ENCODE data around the gene CRLF3. TPM values are rescaled to one million over a fixed set of nuclear protein-coding genes. Genes with fewer than 3 reads are reported as not detected.
"Not testable (repeated sequence)": the region's sequence is repeated elsewhere in the genome, so short reads cannot be mapped to it uniquely, and the experiment has no call there.

CRLF3 gene
- total and polyA plus RNA-seq, 10 donors: 21.0 to 51.9 (median 48.4) TPM

DNA sequence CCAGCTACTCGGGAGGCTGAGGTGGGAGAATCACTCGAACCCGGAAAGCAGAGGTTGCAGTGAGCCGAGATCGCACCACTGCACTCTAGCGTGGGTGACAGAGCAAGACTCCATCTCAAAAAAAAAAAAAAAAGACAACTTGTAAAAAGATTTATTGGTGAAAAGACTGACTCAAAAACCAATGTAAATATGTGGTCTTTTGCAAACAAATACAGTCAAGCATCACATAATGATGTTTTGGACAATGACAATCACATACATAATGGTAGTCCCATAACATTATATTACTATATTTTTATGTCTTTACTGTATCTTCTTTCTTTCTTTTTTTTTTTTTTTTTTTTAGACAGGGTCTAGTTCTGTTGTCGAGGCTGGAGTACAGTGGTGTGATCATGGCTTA lies 8.3 kb downstream of the CRLF3 start:
- DNase-seq: no peak
- H3K27ac ChIP-seq: peak overlapping the region in 3 of 8 donors; percentile 61 to 97 (median 88)
- TF ChIP-seq POLR2AphosphoS5 (IDR thresholded peaks at IDR 0.05): no peak
- no peak for TF ChIP-seq POLR2A (IDR thresholded peaks at IDR 0.05)
- TF ChIP-seq, protein P1, sequence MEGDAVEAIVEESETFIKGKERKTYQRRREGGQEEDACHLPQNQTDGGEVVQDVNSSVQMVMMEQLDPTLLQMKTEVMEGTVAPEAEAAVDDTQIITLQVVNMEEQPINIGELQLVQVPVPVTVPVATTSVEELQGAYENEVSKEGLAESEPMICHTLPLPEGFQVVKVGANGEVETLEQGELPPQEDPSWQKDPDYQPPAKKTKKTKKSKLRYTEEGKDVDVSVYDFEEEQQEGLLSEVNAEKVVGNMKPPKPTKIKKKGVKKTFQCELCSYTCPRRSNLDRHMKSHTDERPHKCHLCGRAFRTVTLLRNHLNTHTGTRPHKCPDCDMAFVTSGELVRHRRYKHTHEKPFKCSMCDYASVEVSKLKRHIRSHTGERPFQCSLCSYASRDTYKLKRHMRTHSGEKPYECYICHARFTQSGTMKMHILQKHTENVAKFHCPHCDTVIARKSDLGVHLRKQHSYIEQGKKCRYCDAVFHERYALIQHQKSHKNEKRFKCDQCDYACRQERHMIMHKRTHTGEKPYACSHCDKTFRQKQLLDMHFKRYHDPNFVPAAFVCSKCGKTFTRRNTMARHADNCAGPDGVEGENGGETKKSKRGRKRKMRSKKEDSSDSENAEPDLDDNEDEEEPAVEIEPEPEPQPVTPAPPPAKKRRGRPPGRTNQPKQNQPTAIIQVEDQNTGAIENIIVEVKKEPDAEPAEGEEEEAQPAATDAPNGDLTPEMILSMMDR (IDR thresholded peaks at IDR 0.05 in 8 of 11, conservative IDR thresholded peaks at IDR 0.05 in 3 of 11): no peak

DNA sequence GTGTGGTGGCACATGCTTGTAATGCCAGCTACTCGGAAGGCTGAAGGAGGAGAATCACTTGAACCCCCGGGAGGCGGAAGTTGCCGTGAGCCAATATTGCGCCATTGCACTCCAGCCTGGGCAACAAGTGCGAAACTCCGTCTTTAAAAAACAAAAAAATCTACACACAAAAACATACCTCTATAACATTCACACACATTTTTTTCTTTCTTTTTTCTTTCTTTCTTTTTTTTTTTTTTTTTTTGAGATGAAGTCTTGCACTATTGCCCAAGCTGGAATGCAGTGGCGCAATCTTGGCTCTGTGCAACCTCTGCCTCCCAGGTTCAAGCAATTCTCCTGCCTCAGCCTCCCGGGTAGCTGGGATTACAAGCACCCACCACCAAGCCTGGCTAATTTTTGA lies 9.6 kb downstream of the CRLF3 start:
- H3K27ac ChIP-seq: peak overlapping the region in 7 of 8 donors; percentile 33 to 97 (median 79)
- peaks cover 43 to 100% (median 86%) of the 10 kb centered on the region in 6 donors for H3K4me1 ChIP-seq
- intact Hi-C loops (cut with DNase I; ENCODE audit: low total_unique reads); H3K9me3 ChIP-seq; H3K27me3 ChIP-seq (replicated peaks in 1 of 7): not testable (repeated sequence)
- H3K36me3 ChIP-seq: peaks cover 0 to 55% (median 0%) of the 10 kb centered on the region in 6 donors
- WGBS, 5 donors: 58 to 89% (median 78%) methylated on average over 9 of the region's 9 CpGs
- peak; percentile 85 for DNase-seq
- H3K4me3 ChIP-seq: peak overlapping the region in 1 of 8 donors; percentile 14

More for the DNA sequence above, 8.3 kb downstream of the CRLF3 start:
- 89 to 95% (median 92%) methylated on average over 7 of the region's 7 CpGs for WGBS, 5 donors
- H3K36me3 ChIP-seq: peaks cover 0 to 42% (median 0%) of the 10 kb centered on the region in 6 donors
- H3K4me1 ChIP-seq: peaks cover 43 to 100% (median 86%) of the 10 kb centered on the region in 6 donors
- H3K4me3 ChIP-seq: no peak overlapping the region
- H3K9me3 ChIP-seq: no peaks in the 10 kb centered on the region
- intact Hi-C loops (cut with DNase I; ENCODE audit: low total_unique reads): no loop called here
- no peaks in the 10 kb centered on the region for H3K27me3 ChIP-seq (replicated peaks in 1 of 7)

DNA sequence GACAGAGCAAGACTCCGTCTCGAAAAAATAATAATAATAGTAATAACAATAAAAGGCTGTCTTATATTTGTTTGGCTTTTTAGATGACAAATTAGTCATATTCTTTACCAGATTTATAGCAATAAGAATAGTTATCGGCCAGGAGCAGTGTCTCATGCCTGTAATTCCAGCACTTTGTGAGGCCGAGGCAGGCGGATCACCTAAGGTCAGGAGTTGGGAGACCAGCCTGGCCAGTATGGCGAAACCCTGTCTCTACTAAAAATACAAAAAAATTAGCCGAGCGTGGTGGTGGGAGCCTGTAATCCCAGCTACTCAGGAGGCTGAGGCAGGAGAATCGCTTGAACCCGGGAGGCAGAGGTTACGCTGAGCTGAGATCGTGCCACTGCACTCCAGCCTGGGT lies 10.3 kb downstream of the CRLF3 start:
- intact Hi-C loops (cut with DNase I; ENCODE audit: low total_unique reads); H3K27me3 ChIP-seq (replicated peaks in 1 of 7); H3K9me3 ChIP-seq; DNase-seq: not testable (repeated sequence)
- Histone ChIP-seq H3K36me3 (peaks cover 0 to 60% (median 0%) of the 10 kb centered on the region in 6 donors), H3K4me1 (peaks cover 43 to 100% (median 86%) of the 10 kb centered on the region in 6 donors), H3K27ac (peak overlapping the region in 7 of 8 donors; percentile 33 to 97 (median 79)), H3K4me3 (peak overlapping the region in 1 of 8 donors; percentile 14)
- 77 to 88% (median 86%) methylated on average over 12 of the region's 12 CpGs for WGBS, 5 donors

DNA sequence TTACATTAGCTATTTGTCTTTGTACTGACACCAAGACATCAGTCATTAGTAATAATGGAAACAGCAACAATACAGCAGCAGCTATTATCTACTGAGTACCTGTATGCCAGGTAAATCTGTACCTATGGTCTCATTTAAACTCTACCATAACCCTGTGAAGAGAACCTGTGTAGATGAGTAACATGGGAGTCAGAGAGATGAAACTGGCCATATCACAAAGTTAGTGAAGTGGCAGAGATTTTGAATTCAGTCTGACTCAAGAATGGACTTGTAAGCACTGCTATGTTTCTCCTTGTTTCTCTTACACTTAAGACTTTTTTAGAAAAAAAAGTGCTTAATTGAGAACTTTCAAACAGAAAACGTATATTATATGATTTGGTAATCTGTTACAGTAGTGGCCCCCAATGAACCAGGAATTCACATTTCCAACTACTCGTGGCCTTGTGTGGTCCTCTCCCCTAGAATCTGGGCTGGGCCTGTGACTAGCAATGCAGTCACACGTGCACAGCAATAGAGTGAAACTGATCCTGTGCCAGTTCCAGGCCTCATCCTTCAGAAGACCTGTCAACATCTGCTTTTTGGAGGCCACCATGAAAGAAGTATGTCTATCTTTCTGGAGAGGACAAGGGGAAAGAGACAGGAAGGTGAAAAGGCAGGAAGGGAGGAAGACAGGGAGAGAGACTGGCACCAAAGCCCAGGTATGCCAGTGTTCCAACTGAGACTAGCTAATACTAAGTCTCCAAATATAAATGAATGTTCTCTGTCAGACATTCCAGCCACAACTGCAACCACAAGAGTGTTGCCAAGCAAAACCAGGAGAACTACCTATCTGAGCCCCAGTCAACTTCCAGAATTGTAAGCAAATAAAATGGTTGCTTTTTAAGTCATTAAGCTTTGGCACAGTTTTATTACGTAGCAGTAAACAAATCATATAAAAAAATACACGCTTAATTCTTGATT lies 12.0 kb downstream of the CRLF3 start:
- WGBS, 5 donors: 51 to 65% (median 57%) methylated on average over 5 of the region's 5 CpGs
- intact Hi-C loops (cut with DNase I; ENCODE audit: low total_unique reads): no loop called here
- no peak for DNase-seq
- TF ChIP-seq, protein P1 (IDR thresholded peaks at IDR 0.05 in 8 of 11, conservative IDR thresholded peaks at IDR 0.05 in 3 of 11): no peak
- TF ChIP-seq POLR2AphosphoS5 (IDR thresholded peaks at IDR 0.05) (no peak), POLR2A (IDR thresholded peaks at IDR 0.05) (no peak)
- Histone ChIP-seq H3K4me3 (no peak overlapping the region), H3K9me3 (no peaks in the 10 kb centered on the region), H3K4me1 (peaks cover 42 to 100% (median 86%) of the 10 kb centered on the region in 6 donors), H3K27me3 (replicated peaks in 1 of 7) (no peaks in the 10 kb centered on the region), H3K36me3 (peaks cover 0 to 51% (median 0%) of the 10 kb centered on the region in 6 donors), H3K27ac (peak overlapping the region; percentile 17 to 97 (median 48))

DNA sequence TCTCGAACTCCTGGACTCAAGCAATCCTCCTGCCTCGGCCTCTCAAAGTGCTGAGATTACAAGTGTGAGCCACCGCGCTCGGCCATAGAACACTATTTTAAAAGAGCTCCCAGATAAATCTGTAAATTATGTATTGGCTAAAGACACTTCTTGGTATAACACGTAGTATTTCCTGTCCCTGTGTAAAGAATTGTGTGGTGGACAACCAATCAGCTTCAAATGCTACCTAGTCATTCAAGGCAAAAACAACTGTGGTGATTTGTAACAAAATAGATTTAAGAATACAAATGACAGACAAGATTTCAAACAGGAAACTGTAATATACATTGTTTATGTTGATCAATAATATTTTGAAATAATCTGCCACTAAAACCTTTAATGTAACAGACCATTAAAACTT lies 14.6 kb downstream of the CRLF3 start:
- H3K27ac ChIP-seq: peak overlapping the region; percentile 88 to 97 (median 90)
- intact Hi-C loops (cut with DNase I; ENCODE audit: low total_unique reads): no loop called here
- peak overlapping the region in 1 of 8 donors; percentile 61 for H3K4me3 ChIP-seq
- WGBS, 5 donors: 84 to 91% (median 86%) methylated on average over 6 of the region's 6 CpGs
- H3K27me3 ChIP-seq (replicated peaks in 1 of 7): no peaks in the 10 kb centered on the region
- peaks cover 0 to 43% (median 0%) of the 10 kb centered on the region in 6 donors for H3K36me3 ChIP-seq
- peaks cover 54 to 100% (median 90%) of the 10 kb centered on the region in 6 donors for H3K4me1 ChIP-seq
- no peaks in the 10 kb centered on the region for H3K9me3 ChIP-seq
- TF ChIP-seq, protein P1 (IDR thresholded peaks at IDR 0.05 in 8 of 11, conservative IDR thresholded peaks at IDR 0.05 in 3 of 11): no peak
- TF ChIP-seq POLR2AphosphoS5 (IDR thresholded peaks at IDR 0.05): no peak
- no peak for TF ChIP-seq POLR2A (IDR thresholded peaks at IDR 0.05)
- DNase-seq: no peak
